Measurements from ENCODE around the gene IL4I1.

IL4I1 gene

DNA sequence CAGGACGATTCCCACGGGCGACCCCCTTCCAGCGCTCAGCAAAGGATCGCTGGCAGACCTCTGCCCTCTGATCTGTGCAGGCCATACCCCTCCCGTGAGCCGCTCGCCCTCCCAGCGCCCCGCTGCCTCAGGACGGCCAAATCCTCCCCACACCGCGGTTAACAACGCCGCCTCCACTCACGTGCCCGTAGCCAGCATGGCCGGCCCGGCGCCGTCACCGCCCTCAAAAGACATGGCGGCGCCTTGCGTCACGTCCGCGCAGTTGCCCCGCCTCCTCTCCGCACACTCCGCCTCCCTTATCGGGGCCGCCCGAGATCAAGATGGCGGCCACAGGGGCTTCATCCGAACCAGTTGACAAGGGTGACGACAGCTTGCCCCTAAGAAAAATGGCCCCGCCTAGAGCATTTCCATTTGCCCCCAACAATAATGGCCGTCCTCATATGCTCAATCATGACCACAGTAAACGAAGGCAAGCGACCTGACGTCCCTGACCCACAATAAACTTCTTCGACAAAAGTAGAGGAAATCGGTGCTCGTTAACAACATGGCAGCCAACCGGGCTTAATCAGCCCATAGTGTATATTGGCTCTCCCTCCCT, 20.2 kb downstream of the IL4I1 start:
- H3K9me3 ChIP-seq (ENCODE audit: low read length) = no peaks in the 10 kb centered on the region
- H3K27me3 ChIP-seq (ENCODE audit: insufficient read depth, low read length) = no peaks in the 10 kb centered on the region
- peak overlapping the region; percentile 60 for H2AFZ ChIP-seq (ENCODE audit: low read depth, low read length)
- H3K4me1 ChIP-seq (ENCODE audit: insufficient read depth, low read length) = peaks cover 16% of the 10 kb centered on the region
- H3K4me3 ChIP-seq (ENCODE audit: low read length) = peak overlapping the region; percentile 80
- peaks cover 20% of the 10 kb centered on the region for H3K36me3 ChIP-seq (ENCODE audit: insufficient read depth, low read length)

- H3K9me3 ChIP-seq (ENCODE audit: low read length) = no peaks in the 10 kb centered on the region
- peaks cover 14% of the 10 kb centered on the region for H3K36me3 ChIP-seq (ENCODE audit: insufficient read depth, low read length)
- peak overlapping the region; percentile 80 for H3K4me3 ChIP-seq (ENCODE audit: low read length)
Measured at GRCh38 chr19:49875857-49876421, 20.7 kb downstream of the IL4I1 start.

GRCh38 chr19:49875177-49875576, 21.5 kb downstream of the IL4I1 start:
- Histone ChIP-seq H2AFZ (ENCODE audit: low read depth, low read length) (no peak overlapping the region), H3K27me3 (ENCODE audit: insufficient read depth, low read length) (no peaks in the 10 kb centered on the region), H3K9me3 (ENCODE audit: low read length) (no peaks in the 10 kb centered on the region), H3K36me3 (ENCODE audit: insufficient read depth, low read length) (peaks cover 7% of the 10 kb centered on the region), H3K4me3 (ENCODE audit: low read length) (peak overlapping the region; percentile 80), H3K4me1 (ENCODE audit: insufficient read depth, low read length) (peaks cover 21% of the 10 kb centered on the region)

More at GRCh38 chr19:49875857-49876421, 20.7 kb downstream of the IL4I1 start:
- Histone ChIP-seq H3K4me1 (ENCODE audit: insufficient read depth, low read length) (peaks cover 16% of the 10 kb centered on the region), H3K27me3 (ENCODE audit: insufficient read depth, low read length) (no peaks in the 10 kb centered on the region), H2AFZ (ENCODE audit: low read depth, low read length) (no peak overlapping the region)

DNA sequence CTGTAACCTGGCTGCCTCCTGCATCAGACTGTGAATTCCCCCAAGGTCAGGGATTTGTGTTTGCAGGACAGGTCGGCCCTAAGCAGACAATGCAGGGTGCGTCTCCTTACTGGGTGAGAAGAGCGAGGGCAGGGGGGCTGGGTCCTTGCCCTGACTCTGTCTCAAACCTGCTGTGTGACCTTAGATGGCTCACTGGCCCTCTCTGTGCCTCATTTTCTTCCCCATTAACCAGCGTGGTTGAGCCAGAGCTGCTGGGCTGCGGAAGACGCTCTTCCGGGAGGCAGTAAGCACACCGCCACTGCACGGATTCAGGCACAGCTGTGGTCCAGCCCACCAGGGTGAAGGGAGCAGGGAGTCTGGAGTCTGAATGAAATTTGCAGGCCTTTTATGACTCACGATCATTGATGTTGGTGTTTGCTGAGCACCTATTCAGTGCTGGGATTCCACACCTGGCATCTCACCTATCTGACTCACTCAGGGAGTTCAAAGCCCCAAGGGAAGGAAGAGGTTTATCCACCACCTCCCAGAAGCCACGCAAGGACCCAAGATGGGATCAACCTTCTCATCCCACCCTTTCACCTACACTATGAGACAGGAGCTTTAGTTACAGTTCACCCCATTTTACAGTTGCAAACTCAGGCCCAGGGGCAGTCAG, 22.1 kb downstream of the IL4I1 start:
- no peaks in the 10 kb centered on the region for H3K27me3 ChIP-seq (ENCODE audit: insufficient read depth, low read length)

GRCh38 chr19:49873834-49874233, 22.9 kb downstream of the IL4I1 start:
- Histone ChIP-seq H3K4me3 (ENCODE audit: low read length) (no peak overlapping the region), H3K9me3 (ENCODE audit: low read length) (no peaks in the 10 kb centered on the region), H3K36me3 (ENCODE audit: insufficient read depth, low read length) (no peaks in the 10 kb centered on the region), H2AFZ (ENCODE audit: low read depth, low read length) (no peak overlapping the region), H3K4me1 (ENCODE audit: insufficient read depth, low read length) (peaks cover 23% of the 10 kb centered on the region), H3K27me3 (ENCODE audit: insufficient read depth, low read length) (no peaks in the 10 kb centered on the region)

More for the DNA sequence above, 22.1 kb downstream of the IL4I1 start:
- H3K9me3 ChIP-seq (ENCODE audit: low read length) = no peaks in the 10 kb centered on the region
- no peak overlapping the region for H3K4me3 ChIP-seq (ENCODE audit: low read length)
- H3K36me3 ChIP-seq (ENCODE audit: insufficient read depth, low read length) = peaks cover 4% of the 10 kb centered on the region
- no peak overlapping the region for H2AFZ ChIP-seq (ENCODE audit: low read depth, low read length)
- H3K4me1 ChIP-seq (ENCODE audit: insufficient read depth, low read length) = peaks cover 24% of the 10 kb centered on the region

DNA sequence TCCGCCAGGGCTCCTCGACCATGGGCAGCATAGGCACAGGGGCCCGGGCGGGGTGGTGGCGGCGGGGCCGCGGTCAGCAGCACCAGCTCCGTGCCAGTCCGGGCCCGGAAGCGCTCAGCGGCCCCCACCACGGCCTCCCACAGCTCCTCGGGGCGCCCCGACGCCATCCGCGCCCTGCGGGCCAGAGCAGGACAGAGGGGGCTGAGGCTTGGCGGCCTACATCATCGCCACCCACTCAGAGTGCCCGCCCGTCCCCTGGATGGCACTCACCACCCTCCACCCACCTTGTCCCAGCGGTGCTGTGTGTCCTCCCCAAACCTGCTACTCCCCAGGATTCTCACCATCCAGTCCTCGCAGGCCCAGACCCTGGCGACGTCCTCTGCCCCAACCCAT, 23.6 kb downstream of the IL4I1 start:
- no peak overlapping the region for H2AFZ ChIP-seq (ENCODE audit: low read depth, low read length)
- no peaks in the 10 kb centered on the region for H3K9me3 ChIP-seq (ENCODE audit: low read length)
- H3K36me3 ChIP-seq (ENCODE audit: insufficient read depth, low read length) = no peaks in the 10 kb centered on the region
- no peak overlapping the region for H3K4me3 ChIP-seq (ENCODE audit: low read length)
- H3K27me3 ChIP-seq (ENCODE audit: insufficient read depth, low read length) = no peaks in the 10 kb centered on the region
- peaks cover 20% of the 10 kb centered on the region for H3K4me1 ChIP-seq (ENCODE audit: insufficient read depth, low read length)

DNA sequence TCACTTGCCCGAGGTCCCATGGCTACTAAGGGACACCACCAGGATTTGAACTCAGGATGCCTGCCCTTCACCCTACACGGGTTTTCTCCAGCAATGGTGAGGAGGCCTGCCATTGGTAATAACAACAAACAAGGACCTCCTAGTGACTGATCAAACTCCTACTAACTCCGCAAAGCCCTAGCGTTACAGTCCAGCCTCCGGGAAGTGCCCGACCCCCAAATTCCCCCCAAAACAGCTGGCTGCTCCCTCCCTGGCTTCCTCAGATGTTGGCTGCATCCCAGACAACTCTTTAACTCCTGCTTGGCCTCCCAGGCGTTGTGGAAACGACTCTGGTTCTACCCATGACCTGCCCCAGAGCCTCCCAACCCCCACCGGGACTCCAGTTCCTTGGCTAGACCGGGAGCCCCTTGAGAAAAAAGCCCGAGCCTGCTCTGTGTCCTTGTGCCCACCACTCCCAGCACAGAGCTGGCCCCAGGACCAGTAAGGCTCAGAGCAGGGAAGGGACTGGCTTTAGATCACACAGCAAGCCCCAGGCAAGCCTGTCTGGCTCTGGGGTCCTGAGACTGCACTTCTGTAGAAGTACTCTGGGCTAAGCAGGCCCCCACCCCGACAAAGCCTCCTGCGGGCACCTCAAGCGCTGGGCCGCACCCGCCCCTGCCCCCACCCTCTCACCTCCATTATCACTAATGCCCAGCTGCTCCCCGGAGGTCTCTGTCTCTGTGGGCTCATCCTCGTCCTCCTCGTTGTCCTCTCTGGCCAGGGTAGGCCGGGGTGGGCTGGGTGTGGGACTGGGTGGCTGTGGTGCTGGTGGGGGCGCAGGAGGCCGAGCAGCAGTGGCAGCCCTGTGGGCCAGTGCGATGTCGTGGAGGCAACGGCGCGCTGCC, 24.2 kb downstream of the IL4I1 start:
- Histone ChIP-seq H3K36me3 (ENCODE audit: insufficient read depth, low read length) (no peaks in the 10 kb centered on the region), H2AFZ (ENCODE audit: low read depth, low read length) (no peak overlapping the region), H3K9me3 (ENCODE audit: low read length) (no peaks in the 10 kb centered on the region), H3K27me3 (ENCODE audit: insufficient read depth, low read length) (no peaks in the 10 kb centered on the region), H3K4me1 (ENCODE audit: insufficient read depth, low read length) (peaks cover 24% of the 10 kb centered on the region), H3K4me3 (ENCODE audit: low read length) (no peak overlapping the region)

GRCh38 chr19:49871349-49871985, 25.2 kb downstream of the IL4I1 start:
- H3K4me1 ChIP-seq (ENCODE audit: insufficient read depth, low read length) = peaks cover 27% of the 10 kb centered on the region
- no peak overlapping the region for H3K4me3 ChIP-seq (ENCODE audit: low read length)
- no peaks in the 10 kb centered on the region for H3K9me3 ChIP-seq (ENCODE audit: low read length)
- no peak overlapping the region for H2AFZ ChIP-seq (ENCODE audit: low read depth, low read length)
- H3K27me3 ChIP-seq (ENCODE audit: insufficient read depth, low read length) = no peaks in the 10 kb centered on the region
- no peaks in the 10 kb centered on the region for H3K36me3 ChIP-seq (ENCODE audit: insufficient read depth, low read length)

GRCh38 chr19:49870309-49870901, 26.3 kb downstream of the IL4I1 start:
- no peaks in the 10 kb centered on the region for H3K9me3 ChIP-seq (ENCODE audit: low read length)
- peaks cover 30% of the 10 kb centered on the region for H3K4me1 ChIP-seq (ENCODE audit: insufficient read depth, low read length)
- no peaks in the 10 kb centered on the region for H3K27me3 ChIP-seq (ENCODE audit: insufficient read depth, low read length)
- no peaks in the 10 kb centered on the region for H3K36me3 ChIP-seq (ENCODE audit: insufficient read depth, low read length)
- peak overlapping the region; percentile 54 for H3K4me3 ChIP-seq (ENCODE audit: low read length)
- H2AFZ ChIP-seq (ENCODE audit: low read depth, low read length) = no peak overlapping the region

DNA sequence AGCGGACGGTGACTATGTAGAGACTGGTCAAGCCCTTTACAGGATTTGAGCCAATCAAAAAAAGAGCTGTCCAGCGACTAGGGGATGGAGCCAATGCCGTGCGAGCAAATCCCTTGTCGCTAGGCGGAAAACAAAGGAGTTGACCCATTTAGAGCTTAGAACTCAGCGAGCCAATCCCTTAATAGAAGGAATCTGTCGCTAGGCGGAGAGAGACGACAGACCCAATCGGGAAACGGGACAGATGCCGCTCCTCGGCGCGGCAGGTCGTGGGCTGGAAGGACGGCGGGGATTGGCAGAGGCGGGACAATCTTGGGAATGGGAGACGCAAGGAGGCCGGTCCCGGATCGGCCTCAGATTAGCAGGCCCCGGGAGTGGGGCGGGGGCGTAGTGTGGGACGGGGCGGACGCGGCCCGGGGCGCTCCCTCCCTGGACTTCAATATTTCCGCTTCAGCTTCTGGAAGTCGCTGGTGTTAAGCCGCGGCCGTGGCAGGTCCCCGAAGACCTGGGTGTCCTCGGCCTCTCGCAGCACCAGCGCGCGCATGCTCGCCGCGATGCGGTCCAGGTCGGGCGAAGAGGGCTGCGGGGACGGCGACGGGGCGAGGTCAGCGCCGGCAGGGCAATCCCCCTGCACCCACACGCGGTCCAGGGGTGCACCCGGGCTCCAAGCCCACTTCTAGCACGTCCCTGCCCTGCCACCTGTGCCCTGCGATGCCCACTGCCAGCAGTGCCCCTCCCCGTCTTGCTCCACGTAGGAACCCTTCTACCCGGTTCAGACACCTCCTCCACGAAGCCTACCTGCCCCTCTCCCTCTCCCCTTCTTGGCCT, 27.0 kb downstream of the IL4I1 start:
- no peak overlapping the region for H2AFZ ChIP-seq (ENCODE audit: low read depth, low read length)

GRCh38 chr19:49869009-49869483, 27.6 kb downstream of the IL4I1 start:
- H3K36me3 ChIP-seq (ENCODE audit: insufficient read depth, low read length) = peaks cover 10% of the 10 kb centered on the region
- no peak overlapping the region for H2AFZ ChIP-seq (ENCODE audit: low read depth, low read length)
- peak overlapping the region; percentile 31 for H3K4me3 ChIP-seq (ENCODE audit: low read length)
- H3K9me3 ChIP-seq (ENCODE audit: low read length) = no peaks in the 10 kb centered on the region
- peaks cover 30% of the 10 kb centered on the region for H3K4me1 ChIP-seq (ENCODE audit: insufficient read depth, low read length)
- no peaks in the 10 kb centered on the region for H3K27me3 ChIP-seq (ENCODE audit: insufficient read depth, low read length)

More for the DNA sequence above, 27.0 kb downstream of the IL4I1 start:
- H3K4me3 ChIP-seq (ENCODE audit: low read length) = peak overlapping the region; percentile 54
- H3K4me1 ChIP-seq (ENCODE audit: insufficient read depth, low read length) = peaks cover 30% of the 10 kb centered on the region
- H3K9me3 ChIP-seq (ENCODE audit: low read length) = no peaks in the 10 kb centered on the region
- H3K36me3 ChIP-seq (ENCODE audit: insufficient read depth, low read length) = peaks cover 4% of the 10 kb centered on the region
- H3K27me3 ChIP-seq (ENCODE audit: insufficient read depth, low read length) = no peaks in the 10 kb centered on the region

Data from neuron (in vitro differentiated cells).